GM21717 (cell line): Measurements from ENCODE around the gene SIGLEC9.

Experiments used
- ATAC-seq: cut with Tn5 transposase; IDR thresholded peaks from one replicate; pipeline ENCODE4 v1.9.1; 2021; ENCODE audit warnings: mild to moderate bottlenecking, moderate library complexity; ENCODE audit not compliant: unreplicated experiment

Gene SIGLEC9

GRCh38 chr19:51096473-51097165, 28.1 kb upstream of the SIGLEC9 start:
- ATAC-seq = no peak

GRCh38 chr19:51097166-51097738, 27.5 kb upstream of the SIGLEC9 start:
- ATAC-seq = no peak

- no peak for ATAC-seq
Measured at GRCh38 chr19:51097796-51098195, 26.9 kb upstream of the SIGLEC9 start.

GRCh38 chr19:51098365-51099046, 26.2 kb upstream of the SIGLEC9 start:
- no peak for ATAC-seq

GRCh38 chr19:51099047-51099382, 25.7 kb upstream of the SIGLEC9 start:
- no peak for ATAC-seq

- ATAC-seq = no peak
Measured at GRCh38 chr19:51100601-51101000, 24.1 kb upstream of the SIGLEC9 start.

- ATAC-seq = no peak
Measured at GRCh38 chr19:51101171-51101865, 23.4 kb upstream of the SIGLEC9 start.

- ATAC-seq = no peak
Measured at GRCh38 chr19:51102991-51103390, 21.7 kb upstream of the SIGLEC9 start.

GRCh38 chr19:51103926-51104341, 20.8 kb upstream of the SIGLEC9 start:
- no peak for ATAC-seq

- no peak for ATAC-seq
Measured at GRCh38 chr19:51107406-51108065, 17.2 kb upstream of the SIGLEC9 start.

- peak; percentile 86 for ATAC-seq
Measured at GRCh38 chr19:51108066-51108804, 16.5 kb upstream of the SIGLEC9 start, which contains the start of gene CTU1. TSS of gene CTU1 (minus strand) at chr19:51108409. CDS start at chr19:51104569, 3,840 bp downstream.

GRCh38 chr19:51108805-51109146, 15.9 kb upstream of the SIGLEC9 start:
- peak; percentile 26 for ATAC-seq

GRCh38 chr19:51110666-51110971, 14.1 kb upstream of the SIGLEC9 start:
- ATAC-seq = no peak

GRCh38 chr19:51111606-51112005, 13.1 kb upstream of the SIGLEC9 start:
- no peak for ATAC-seq

- no peak for ATAC-seq
Measured at GRCh38 chr19:51114087-51114729, 10.5 kb upstream of the SIGLEC9 start.

GRCh38 chr19:51116736-51117286, 7.9 kb upstream of the SIGLEC9 start:
- ATAC-seq = no peak

GRCh38 chr19:51119101-51119500, 5.6 kb upstream of the SIGLEC9 start:
- no peak for ATAC-seq

- ATAC-seq = no peak
Measured at GRCh38 chr19:51119611-51120010, 5.1 kb upstream of the SIGLEC9 start.

GRCh38 chr19:51120160-51120559, 4.5 kb upstream of the SIGLEC9 start:
- no peak for ATAC-seq

GRCh38 chr19:51121257-51121656, 3.4 kb upstream of the SIGLEC9 start:
- no peak for ATAC-seq
